Neural crest cell (in vitro differentiated cells): ENCODE data around the gene RGS1. TPM values are rescaled to one million over a fixed set of nuclear protein-coding genes. Genes with fewer than 3 reads are reported as not detected.

ENCODE experiments used
- DNase-seq: peaks from one replicate; pipeline ENCODE4 v3.0.0; 2021; ENCODE audit warnings: low read depth, mixed read lengths, low spot score
- H3K27ac Mint-ChIP-seq: one replicate; pipeline ENCODE4 v1.8.0; 2021; ENCODE audit warnings: mild to moderate bottlenecking, mixed read lengths; ENCODE audit not compliant: unreplicated experiment
- H3K27me3 Mint-ChIP-seq: 2 replicates; pipeline ENCODE4 v1.8.0; 2021; ENCODE audit warnings: low read depth, mild to moderate bottlenecking, mixed read lengths
- H3K36me3 Mint-ChIP-seq: 2 replicates; pipeline ENCODE4 v1.8.0; 2021; ENCODE audit warnings: low read depth, mild to moderate bottlenecking, mixed read lengths
- H3K4me1 Mint-ChIP-seq: 2 replicates; pipeline ENCODE4 v1.8.0; 2021; ENCODE audit warnings: mixed read lengths
- H3K4me3 Mint-ChIP-seq: one replicate; pipeline ENCODE4 v1.8.0; 2021; ENCODE audit warnings: mild to moderate bottlenecking, mixed read lengths
- H3K9me3 Mint-ChIP-seq: 2 replicates; pipeline ENCODE4 v1.8.0; 2021; ENCODE audit warnings: mixed read lengths
- total RNA-seq: library from RNA; stranded (reverse); gene quantifications from 2 replicates; pipeline ENCODE4 v1.2.1, GENCODE V29; 2021
- TF ChIP-seq, protein P1 (sequence below): fragments of 200-600 bp; sonication (generic); conservative IDR thresholded peaks from 2 replicates; pipeline ENCODE4 v1.5.0; 2021; ENCODE audit warnings: antibody characterized with exemption, mild to moderate bottlenecking

The RGS1 gene
- total RNA-seq, 1 donor from 2014 or later, result not detected

DNA sequence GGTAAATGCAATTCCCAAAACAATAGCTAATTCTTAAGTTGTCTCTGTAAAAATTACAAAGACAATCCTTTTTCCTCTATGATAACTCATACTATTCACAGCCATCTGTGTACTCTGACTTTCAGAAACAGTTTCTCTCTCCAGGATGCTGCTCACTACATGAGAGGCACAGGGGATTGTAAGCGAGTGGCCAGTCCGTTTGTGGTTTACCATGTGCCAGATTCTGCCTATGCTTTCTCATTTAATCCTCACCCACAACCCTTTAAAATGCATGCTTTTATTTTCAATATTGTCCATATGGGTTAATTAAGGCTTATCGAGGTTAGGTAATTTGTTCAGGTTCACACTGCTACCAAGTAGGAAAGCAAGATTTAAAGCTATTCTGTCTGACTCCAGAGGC is 23.0 kb downstream of the RGS1 start:
- no peak for DNase-seq

DNA sequence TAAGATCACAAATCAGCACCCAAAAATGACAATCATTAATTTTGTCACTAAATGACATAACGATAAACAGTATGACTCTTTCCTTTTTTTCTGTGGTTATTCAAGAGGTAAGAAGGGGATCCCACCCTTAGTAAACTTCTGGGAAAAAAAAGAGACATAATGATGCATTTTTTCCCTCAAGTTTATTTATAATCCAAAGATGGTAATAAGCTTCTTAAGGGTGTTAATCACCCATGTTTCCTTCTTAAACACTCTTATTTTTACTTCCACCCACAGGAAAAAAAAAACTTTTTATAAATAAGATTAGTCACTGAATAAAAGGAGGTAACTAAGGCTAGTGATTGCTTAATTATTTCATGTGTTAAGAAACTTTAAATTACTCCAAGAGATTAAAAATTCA is 24.7 kb downstream of the RGS1 start:
- H3K4me1 Mint-ChIP-seq, result no peaks in the 10 kb centered on the region
- no peak for DNase-seq
- no peaks in the 10 kb centered on the region for H3K9me3 Mint-ChIP-seq
- TF ChIP-seq, protein P1, sequence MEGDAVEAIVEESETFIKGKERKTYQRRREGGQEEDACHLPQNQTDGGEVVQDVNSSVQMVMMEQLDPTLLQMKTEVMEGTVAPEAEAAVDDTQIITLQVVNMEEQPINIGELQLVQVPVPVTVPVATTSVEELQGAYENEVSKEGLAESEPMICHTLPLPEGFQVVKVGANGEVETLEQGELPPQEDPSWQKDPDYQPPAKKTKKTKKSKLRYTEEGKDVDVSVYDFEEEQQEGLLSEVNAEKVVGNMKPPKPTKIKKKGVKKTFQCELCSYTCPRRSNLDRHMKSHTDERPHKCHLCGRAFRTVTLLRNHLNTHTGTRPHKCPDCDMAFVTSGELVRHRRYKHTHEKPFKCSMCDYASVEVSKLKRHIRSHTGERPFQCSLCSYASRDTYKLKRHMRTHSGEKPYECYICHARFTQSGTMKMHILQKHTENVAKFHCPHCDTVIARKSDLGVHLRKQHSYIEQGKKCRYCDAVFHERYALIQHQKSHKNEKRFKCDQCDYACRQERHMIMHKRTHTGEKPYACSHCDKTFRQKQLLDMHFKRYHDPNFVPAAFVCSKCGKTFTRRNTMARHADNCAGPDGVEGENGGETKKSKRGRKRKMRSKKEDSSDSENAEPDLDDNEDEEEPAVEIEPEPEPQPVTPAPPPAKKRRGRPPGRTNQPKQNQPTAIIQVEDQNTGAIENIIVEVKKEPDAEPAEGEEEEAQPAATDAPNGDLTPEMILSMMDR, result no peak
- no peak overlapping the region for H3K27ac Mint-ChIP-seq
- H3K4me3 Mint-ChIP-seq, result no peak overlapping the region
- H3K27me3 Mint-ChIP-seq, result no peaks in the 10 kb centered on the region
- H3K36me3 Mint-ChIP-seq, result no peaks in the 10 kb centered on the region

More for the DNA sequence above, 23.0 kb downstream of the RGS1 start:
- Mint-ChIP-seq H3K36me3 (no peaks in the 10 kb centered on the region), H3K27ac (no peak overlapping the region), H3K27me3 (no peaks in the 10 kb centered on the region), H3K9me3 (no peaks in the 10 kb centered on the region), H3K4me1 (peaks cover 4% of the 10 kb centered on the region), H3K4me3 (no peak overlapping the region)
- TF ChIP-seq, protein P1, result no peak

DNA sequence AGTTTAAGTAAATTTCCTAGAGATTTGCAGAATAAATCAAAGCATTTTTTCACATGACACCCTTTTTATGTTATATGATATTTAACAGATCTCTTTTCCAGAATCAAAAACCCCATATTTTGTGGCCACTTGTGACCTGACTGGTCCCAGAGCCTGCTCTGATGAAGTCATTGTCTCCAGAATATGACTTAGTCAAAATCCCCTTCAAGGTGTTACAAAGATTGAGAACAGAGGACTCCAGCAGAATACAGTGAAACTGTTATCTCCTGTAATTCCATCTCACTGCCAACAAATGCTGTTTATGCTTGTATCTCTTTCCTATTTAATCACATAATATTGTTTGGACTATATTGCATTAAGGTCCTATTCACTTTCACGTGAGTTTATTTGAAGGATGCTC is 25.6 kb downstream of the RGS1 start:
- H3K27ac Mint-ChIP-seq, result no peak overlapping the region
- H3K27me3 Mint-ChIP-seq, result no peaks in the 10 kb centered on the region

DNA sequence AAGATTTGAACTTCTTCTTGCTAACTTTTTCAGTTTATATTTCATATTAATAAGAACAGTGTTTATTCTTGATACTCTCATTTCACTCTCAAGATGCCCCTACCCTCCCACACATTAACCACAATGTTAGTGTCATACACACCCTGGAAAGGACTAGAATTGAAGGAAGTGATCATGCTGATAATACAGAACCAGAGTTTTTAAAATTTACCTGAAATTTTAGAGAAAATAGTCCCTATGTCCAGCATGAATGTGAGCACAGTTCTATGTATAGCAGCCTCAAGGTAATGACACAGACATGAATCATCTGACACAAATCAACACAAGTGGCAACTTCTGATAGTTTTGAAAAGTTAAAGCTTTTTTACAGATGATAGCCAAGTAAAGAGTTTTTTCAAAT is 26.0 kb downstream of the RGS1 start:
- TF ChIP-seq, protein P1, result no peak
- DNase-seq, result no peak
- Mint-ChIP-seq H3K27ac (no peak overlapping the region), H3K36me3 (no peaks in the 10 kb centered on the region), H3K9me3 (no peaks in the 10 kb centered on the region), H3K27me3 (no peaks in the 10 kb centered on the region), H3K4me1 (no peaks in the 10 kb centered on the region), H3K4me3 (no peak overlapping the region)

More for the DNA sequence above, 25.6 kb downstream of the RGS1 start:
- no peaks in the 10 kb centered on the region for H3K4me1 Mint-ChIP-seq
- H3K9me3 Mint-ChIP-seq, result no peaks in the 10 kb centered on the region
- H3K36me3 Mint-ChIP-seq, result no peaks in the 10 kb centered on the region
- H3K4me3 Mint-ChIP-seq, result no peak overlapping the region
- DNase-seq, result no peak
- TF ChIP-seq, protein P1, result no peak

DNA sequence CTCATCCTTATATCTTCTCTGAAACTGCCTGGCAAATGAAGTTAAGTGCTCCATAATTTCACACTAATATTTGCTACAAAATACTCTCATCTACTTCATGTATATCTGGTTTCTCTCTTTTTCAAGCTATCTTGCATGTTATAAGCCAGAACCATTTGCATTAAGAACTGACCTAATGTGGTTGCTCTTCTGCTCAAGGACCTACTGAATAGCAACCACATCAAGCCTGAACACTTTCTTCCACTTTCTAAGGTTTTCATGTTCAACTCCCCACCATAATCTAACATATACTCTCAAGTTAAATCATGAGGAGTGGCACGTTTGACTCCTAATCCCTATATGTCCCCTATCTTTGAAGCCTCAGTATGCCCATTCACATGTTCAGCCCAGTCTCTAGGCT is 27.2 kb downstream of the RGS1 start:
- Mint-ChIP-seq H3K9me3 (no peaks in the 10 kb centered on the region), H3K27me3 (no peaks in the 10 kb centered on the region), H3K4me1 (no peaks in the 10 kb centered on the region), H3K27ac (no peak overlapping the region), H3K4me3 (no peak overlapping the region), H3K36me3 (no peaks in the 10 kb centered on the region)
- TF ChIP-seq, protein P1, result no peak
- DNase-seq, result no peak
